Tibial nerve (tissue), 4 donors: Measurements from ENCODE around the gene TM2D3.

ENCODE experiments used
- EP300 ChIP-seq, 2 donors: sonication (generic); formaldehyde crosslinking; IDR thresholded peaks; one replicate each; pipeline ENCODE4 v1.6.1; 2017; ENCODE audit warnings: antibody characterized with exemption in 2 of 2, mild to moderate bottlenecking in 1 of 2
- POLR2A ChIP-seq, 2 donors: fragments of 450-650 bp; IDR thresholded peaks; one replicate each; pipeline ENCODE4 v1.6.1; 2017; ENCODE audit warnings: antibody characterized with exemption in 2 of 2, mild to moderate bottlenecking in 2 of 2, moderate library complexity in 2 of 2
- TF ChIP-seq, protein P1 (sequence below), 5 experiments: fragments of 200-600 bp in 3 of 5; fragments of 450-650 bp in 2 of 5; sonication (generic) in 3 of 5; IDR thresholded peaks; one replicate each; pipeline ENCODE4 v1.5.1; 2016 to 2019; ENCODE audit warnings: antibody characterized with exemption in 5 of 5, mild to moderate bottlenecking in 3 of 5, moderate library complexity in 2 of 5

DNA sequence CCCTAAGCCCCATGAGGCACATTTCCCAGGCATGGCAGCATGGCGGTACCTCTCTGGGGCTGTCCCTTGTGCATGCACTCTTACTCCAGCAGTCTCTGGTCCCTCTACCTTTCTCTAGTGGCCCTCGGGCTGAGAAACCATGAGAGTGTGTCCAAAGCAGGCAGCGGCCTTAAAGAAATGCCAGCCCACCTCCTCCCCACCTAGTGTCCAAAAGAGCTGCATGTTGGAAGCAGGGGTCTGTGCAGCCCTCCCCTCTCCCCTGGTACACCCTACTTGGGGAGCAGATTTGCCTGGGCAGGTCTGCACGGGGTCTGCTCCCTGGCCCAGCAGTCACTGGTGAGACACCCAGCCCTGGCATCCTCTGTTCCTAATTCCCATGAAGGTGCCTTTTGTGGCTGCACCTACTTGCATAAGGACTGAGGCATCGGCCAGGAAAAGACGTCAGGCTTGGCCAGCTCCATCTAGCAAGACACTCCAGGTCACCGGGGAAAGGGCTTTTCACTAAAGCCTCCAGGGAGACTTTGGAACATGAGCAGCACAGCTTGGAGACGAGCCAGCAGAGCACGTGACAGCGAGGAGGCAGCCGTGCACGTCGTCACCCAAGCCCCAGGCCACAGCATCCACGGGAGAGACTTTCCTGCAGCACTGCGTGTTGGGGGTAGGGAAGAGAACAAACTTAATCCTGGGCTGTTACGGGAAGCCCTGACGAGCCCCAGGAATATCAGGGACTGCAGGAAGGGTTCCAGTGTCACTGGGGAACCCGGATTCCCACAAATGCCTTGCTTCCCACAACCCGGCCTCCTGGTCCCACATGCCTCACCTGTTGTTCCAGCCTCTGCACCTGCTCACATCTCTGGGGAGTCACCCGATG is 38.8 kb downstream of the TM2D3 start:
- TF ChIP-seq POLR2A (IDR thresholded peaks at IDR 0.05) = no peak
- TF ChIP-seq, protein P1, sequence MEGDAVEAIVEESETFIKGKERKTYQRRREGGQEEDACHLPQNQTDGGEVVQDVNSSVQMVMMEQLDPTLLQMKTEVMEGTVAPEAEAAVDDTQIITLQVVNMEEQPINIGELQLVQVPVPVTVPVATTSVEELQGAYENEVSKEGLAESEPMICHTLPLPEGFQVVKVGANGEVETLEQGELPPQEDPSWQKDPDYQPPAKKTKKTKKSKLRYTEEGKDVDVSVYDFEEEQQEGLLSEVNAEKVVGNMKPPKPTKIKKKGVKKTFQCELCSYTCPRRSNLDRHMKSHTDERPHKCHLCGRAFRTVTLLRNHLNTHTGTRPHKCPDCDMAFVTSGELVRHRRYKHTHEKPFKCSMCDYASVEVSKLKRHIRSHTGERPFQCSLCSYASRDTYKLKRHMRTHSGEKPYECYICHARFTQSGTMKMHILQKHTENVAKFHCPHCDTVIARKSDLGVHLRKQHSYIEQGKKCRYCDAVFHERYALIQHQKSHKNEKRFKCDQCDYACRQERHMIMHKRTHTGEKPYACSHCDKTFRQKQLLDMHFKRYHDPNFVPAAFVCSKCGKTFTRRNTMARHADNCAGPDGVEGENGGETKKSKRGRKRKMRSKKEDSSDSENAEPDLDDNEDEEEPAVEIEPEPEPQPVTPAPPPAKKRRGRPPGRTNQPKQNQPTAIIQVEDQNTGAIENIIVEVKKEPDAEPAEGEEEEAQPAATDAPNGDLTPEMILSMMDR (IDR thresholded peaks at IDR 0.05) = no peak
- no peak for TF ChIP-seq EP300 (IDR thresholded peaks at IDR 0.05)
